Right lobe of liver (tissue), 6 donors: ENCODE results near the gene CCSER1. TPM values are rescaled to one million over a fixed set of nuclear protein-coding genes. Genes with fewer than 3 reads are reported as not detected.
A peak's percentile ranks its signal among the peaks of the same experiment; 100 is the strongest.

Experiments used
- ATAC-seq, 4 donors: fragments of 200-7000 bp; cut with Tn5 transposase; one replicate each; pipeline ENCODE4 v1.9.1; 2020; ENCODE audit warnings: mild to moderate bottlenecking in 4 of 4, moderate library complexity in 4 of 4
- DNase-seq, 3 donors: peaks; one replicate each; pipeline ENCODE4 v3.0.0-alpha.2; 2020
- H3K27ac ChIP-seq, 3 donors: fragments of 200-600 bp; one replicate each; pipeline ENCODE4 v1.8.0; 2022
- H3K27me3 ChIP-seq, 2 donors: fragments of 200-600 bp; one replicate each; pipeline ENCODE4 v1.8.0; 2022
- H3K36me3 ChIP-seq, 4 donors: fragments of 200-600 bp; sonication (generic) in 1 of 4; one replicate each; pipeline versions ENCODE4 v1.5.1 to v1.8.0; 2017 to 2022; ENCODE audit warnings: control low read depth in 1 of 4
- H3K4me1 ChIP-seq, 4 donors: fragments of 200-600 bp; sonication (generic) in 1 of 4; one replicate each; pipeline versions ENCODE4 v1.5.1 to v1.8.0; 2017 to 2022; ENCODE audit warnings: control low read depth in 1 of 4
- H3K4me3 ChIP-seq, 3 donors: fragments of 200-600 bp; one replicate each; pipeline ENCODE4 v1.8.0; 2022
- H3K9me3 ChIP-seq, 4 donors: fragments of 200-600 bp; sonication (generic) in 1 of 4; one replicate each; pipeline versions ENCODE4 v1.5.1 to v1.8.0; 2017 to 2022; ENCODE audit warnings: control low read depth in 1 of 4
- POLR2A ChIP-seq: fragments of 450-650 bp; IDR thresholded peaks from one replicate; pipeline ENCODE4 v1.6.1; 2017; ENCODE audit warnings: antibody characterized with exemption, mild to moderate bottlenecking
- WGBS: methylation state at CpG from one replicate; pipeline ENCODE4 v1.1.6; 2018; ENCODE audit warnings: low coverage, low lambda C conversion rate; ENCODE audit not compliant: insufficient coverage; ENCODE audit errors: missing lambda C conversion rate; 5-methylcytosine and 5-hydroxymethylcytosine counted together
- intact Hi-C, 2 donors: fragments of 100-400 bp; cut with DNase I; formaldehyde crosslinking; loops; one replicate each; pipeline versions ENCODE4 v1.11.2 to v1.14.1; 2022
- total RNA-seq, 6 experiments: library from RNA; depleted of rRNA in 2 of 6; stranded (reverse); fragments of >200 nt in 2 of 6; fragmentation: NEBNext Ultra II Directional in 3 of 6; extraction: Animal tissue kit (Norgen Biotek cat#: 25700) in 3 of 6; gene quantifications; one replicate each; pipeline versions ENCODE4 v1.1.0 to v1.2.4, GENCODE V29; 2016 to 2023
- TF ChIP-seq, protein P1 (sequence below), 4 donors: fragments of 200-600 bp in 3 of 4; fragments of 450-650 bp in 1 of 4; IDR thresholded peaks; one replicate each; pipeline versions ENCODE4 v1.5.1 to v1.8.0; 2016 to 2022; ENCODE audit warnings: antibody characterized with exemption in 4 of 4, mild to moderate bottlenecking in 2 of 4
- donor health status: DM: no; HTN: yes; CAD: no.
- donor health status: DM: no; HTN: no; CAD: no.
- donor health status: DM: no; HTN: no; CAD: no.
- donor health status: DM: no; HTN: yes; CAD: no.
- donor health status: DM: no; HTN: yes; CAD: no.

CCSER1 gene
- total RNA-seq, 6 experiments from 2014 or later, result 0.15 to 1.00 (median 0.65) TPM

DNA sequence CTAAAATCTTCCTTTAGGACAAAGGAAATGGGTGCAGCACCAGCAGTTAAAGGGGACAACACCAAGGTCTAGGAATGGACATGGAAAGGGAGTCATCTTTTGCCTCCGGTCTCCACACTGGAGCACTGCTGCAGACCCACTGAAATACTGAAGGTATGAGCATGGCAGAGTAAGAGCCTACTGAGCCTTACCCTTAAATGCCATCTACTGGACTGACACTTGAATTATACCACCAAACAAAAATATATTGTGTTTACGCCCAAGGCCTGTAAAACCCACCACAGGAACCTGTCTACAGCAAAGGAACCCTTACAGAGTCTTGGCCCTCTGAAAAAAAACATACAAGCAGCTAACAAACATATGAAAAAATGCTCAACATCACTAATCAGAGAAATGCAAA lies 443.4 kb downstream of the CCSER1 start:
- 50% methylated on average over 1 of the region's 2 CpGs for WGBS
- H3K4me3 ChIP-seq, result no peak overlapping the region
- H3K27ac ChIP-seq, result no peak overlapping the region
- H3K27me3 ChIP-seq, result no peaks in the 10 kb centered on the region
- no peaks in the 10 kb centered on the region for H3K9me3 ChIP-seq
- no peaks in the 10 kb centered on the region for H3K4me1 ChIP-seq
- no peak for DNase-seq
- TF ChIP-seq, protein P1, sequence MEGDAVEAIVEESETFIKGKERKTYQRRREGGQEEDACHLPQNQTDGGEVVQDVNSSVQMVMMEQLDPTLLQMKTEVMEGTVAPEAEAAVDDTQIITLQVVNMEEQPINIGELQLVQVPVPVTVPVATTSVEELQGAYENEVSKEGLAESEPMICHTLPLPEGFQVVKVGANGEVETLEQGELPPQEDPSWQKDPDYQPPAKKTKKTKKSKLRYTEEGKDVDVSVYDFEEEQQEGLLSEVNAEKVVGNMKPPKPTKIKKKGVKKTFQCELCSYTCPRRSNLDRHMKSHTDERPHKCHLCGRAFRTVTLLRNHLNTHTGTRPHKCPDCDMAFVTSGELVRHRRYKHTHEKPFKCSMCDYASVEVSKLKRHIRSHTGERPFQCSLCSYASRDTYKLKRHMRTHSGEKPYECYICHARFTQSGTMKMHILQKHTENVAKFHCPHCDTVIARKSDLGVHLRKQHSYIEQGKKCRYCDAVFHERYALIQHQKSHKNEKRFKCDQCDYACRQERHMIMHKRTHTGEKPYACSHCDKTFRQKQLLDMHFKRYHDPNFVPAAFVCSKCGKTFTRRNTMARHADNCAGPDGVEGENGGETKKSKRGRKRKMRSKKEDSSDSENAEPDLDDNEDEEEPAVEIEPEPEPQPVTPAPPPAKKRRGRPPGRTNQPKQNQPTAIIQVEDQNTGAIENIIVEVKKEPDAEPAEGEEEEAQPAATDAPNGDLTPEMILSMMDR (IDR thresholded peaks at IDR 0.05), result no peak
- TF ChIP-seq POLR2A, result no peak
- intact Hi-C loops, result no loop called here
- ATAC-seq, result no peak
- H3K36me3 ChIP-seq, result no peaks in the 10 kb centered on the region

DNA sequence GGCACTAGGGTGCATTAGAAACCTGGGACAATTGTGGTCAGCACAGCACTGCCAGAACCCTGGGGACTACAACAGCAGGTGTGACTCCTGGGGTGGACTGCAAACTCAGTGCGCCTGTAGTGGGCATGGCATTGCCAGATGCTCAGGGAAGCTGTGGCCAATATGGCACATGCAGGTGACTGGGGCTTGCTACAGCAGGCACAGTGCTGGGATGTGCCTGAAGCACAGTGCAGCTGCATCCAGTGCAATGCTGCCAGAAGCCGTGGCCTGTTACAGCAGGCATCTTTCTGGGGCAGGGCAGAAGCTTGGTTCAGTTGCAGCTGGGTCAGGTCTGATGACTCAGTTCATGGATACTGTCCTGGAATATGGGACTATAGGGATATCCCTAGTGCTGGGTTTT lies 445.8 kb downstream of the CCSER1 start:
- TF ChIP-seq, protein P1 (IDR thresholded peaks at IDR 0.05), result no peak
- TF ChIP-seq POLR2A, result no peak
- DNase-seq (no peak), ATAC-seq (peak in 1 of 4 donors; percentile 21)
- WGBS, result 43% methylated on average over 1 of the region's 2 CpGs
- H3K36me3 ChIP-seq, result no peaks in the 10 kb centered on the region
- H3K4me3 ChIP-seq, result no peak overlapping the region
- intact Hi-C loops, result no loop called here
- H3K9me3 ChIP-seq, result no peaks in the 10 kb centered on the region
- H3K27ac ChIP-seq, result no peak overlapping the region
- H3K27me3 ChIP-seq, result no peaks in the 10 kb centered on the region
- H3K4me1 ChIP-seq, result no peaks in the 10 kb centered on the region

DNA sequence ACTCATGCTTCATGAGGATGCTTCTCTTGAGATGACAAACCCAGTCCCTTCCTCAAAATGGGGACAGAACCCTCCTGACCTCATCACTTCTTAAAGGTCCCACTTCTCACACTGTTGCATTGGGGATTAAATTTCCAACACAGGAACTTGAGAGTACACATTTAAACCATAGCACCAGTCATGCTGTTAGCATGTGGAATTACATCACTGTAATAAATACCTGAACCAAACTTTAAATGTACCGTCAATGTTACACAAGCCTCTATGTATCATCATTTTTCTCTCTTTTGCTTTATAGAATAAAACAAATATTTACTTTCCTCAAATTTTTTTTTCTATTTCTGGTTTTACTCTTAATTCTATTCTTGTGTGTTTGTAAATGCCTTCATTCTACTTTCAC lies 448.2 kb downstream of the CCSER1 start:
- 75% methylated on average over 1 of the region's 1 CpG for WGBS
- Histone ChIP-seq H3K27ac (no peak overlapping the region), H3K36me3 (no peaks in the 10 kb centered on the region), H3K27me3 (no peaks in the 10 kb centered on the region), H3K9me3 (no peaks in the 10 kb centered on the region), H3K4me3 (no peak overlapping the region), H3K4me1 (no peaks in the 10 kb centered on the region)
- DNase-seq (no peak), ATAC-seq (no peak)
- intact Hi-C loops, result no loop called here
- TF ChIP-seq POLR2A, result no peak
- TF ChIP-seq, protein P1 (IDR thresholded peaks at IDR 0.05), result no peak

DNA sequence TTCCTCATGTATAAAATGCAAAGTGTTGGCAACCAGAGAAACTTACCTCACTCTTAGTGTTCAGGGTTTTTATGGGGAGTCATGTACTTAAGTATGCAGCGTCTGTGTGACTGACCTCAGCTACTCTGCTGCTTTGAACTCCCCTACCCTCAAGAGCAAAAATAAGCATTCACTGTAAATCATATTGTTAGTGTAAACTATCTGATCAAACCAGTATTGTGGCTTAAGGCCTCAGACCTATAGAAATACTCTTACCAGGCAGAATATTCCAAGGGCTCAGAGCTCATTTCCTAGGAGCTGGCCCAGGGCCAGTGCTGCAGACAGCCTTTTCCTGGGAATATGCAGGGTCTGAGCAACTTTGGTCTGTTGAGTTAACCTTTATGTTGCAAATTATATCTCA lies 453.1 kb downstream of the CCSER1 start:
- Histone ChIP-seq H3K27ac (no peak overlapping the region), H3K4me3 (no peak overlapping the region), H3K27me3 (no peaks in the 10 kb centered on the region), H3K36me3 (no peaks in the 10 kb centered on the region), H3K9me3 (no peaks in the 10 kb centered on the region), H3K4me1 (no peaks in the 10 kb centered on the region)
- WGBS, result 56% methylated on average over 1 of the region's 1 CpG
- TF ChIP-seq POLR2A, result no peak
- TF ChIP-seq, protein P1 (IDR thresholded peaks at IDR 0.05), result no peak
- no peak for ATAC-seq
- intact Hi-C loops, result no loop called here
- DNase-seq, result no peak

DNA sequence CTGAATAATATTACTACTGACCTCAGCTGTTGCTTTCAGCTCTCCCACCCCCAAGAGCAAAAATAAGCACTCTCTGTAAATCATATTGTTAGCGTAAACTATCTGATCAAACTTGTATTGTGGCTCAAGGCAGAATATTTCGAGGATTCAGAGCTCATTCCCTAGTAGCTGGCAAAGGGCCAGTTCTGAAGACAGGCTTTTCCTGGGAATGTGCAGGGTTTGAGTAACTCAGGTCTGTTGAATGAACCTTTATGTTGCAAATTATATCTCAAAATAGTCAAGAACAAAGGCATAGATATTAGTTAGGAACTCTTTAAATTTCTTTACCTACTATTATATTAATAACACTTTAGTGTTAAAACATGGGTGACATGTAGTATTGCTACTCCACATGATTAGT lies 454.9 kb downstream of the CCSER1 start:
- 73% methylated on average over 2 of the region's 2 CpGs for WGBS
- intact Hi-C loops, result no loop called here
- H3K4me3 ChIP-seq, result no peak overlapping the region
- DNase-seq (no peak), ATAC-seq (no peak)
- H3K36me3 ChIP-seq, result no peaks in the 10 kb centered on the region
- H3K27me3 ChIP-seq, result no peaks in the 10 kb centered on the region
- no peak overlapping the region for H3K27ac ChIP-seq
- TF ChIP-seq, protein P1 (IDR thresholded peaks at IDR 0.05), result no peak
- no peak for TF ChIP-seq POLR2A
- no peaks in the 10 kb centered on the region for H3K4me1 ChIP-seq
- no peaks in the 10 kb centered on the region for H3K9me3 ChIP-seq
